Measurements from ENCODE around the gene DPF3. TPM values are rescaled to one million over a fixed set of nuclear protein-coding genes. Genes with fewer than 3 reads are reported as not detected.

The DPF3 gene
- total RNA-seq, 2 donors from 2014 or later, result 0.13 to 1.2 TPM

DNA sequence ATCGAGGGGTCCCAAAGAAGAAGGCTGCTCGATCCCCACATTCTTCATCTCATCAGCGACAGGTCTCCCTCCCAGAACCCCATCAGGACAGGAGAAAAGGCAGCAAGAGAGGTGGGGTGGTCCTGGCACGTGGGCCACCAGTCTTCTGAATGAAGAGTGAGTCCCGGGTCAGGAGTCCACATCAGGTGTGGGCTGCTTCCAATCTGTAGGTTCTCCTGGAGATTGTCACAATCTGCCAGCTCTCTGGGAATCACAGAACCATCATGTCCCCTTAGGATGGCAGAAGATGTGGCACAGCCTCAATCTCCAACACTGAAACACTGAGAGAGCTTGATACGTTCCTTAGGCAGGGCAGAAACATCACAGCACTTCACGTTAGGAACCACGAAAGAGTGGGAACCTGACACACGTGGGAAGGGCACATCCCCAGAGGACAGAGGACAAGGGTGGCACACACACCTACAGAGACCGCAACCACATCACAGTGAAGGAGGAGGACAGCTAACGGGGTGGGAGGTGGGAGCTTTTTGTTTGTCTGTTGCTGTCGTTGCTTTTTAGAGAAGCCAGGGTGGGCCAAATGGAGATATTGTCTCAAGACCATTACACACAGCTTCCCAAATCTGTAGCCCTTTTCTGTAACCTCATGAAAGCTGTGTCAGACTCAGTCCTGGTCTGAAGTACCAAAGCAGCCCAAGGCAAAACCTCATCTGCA, 284.5 kb downstream of the DPF3 start:
- H3K9me3 ChIP-seq (ENCODE audit: control insufficient read depth, low read length, poor library complexity, severe bottlenecking), result no peaks in the 10 kb centered on the region
- Mint-ChIP-seq H3K4me3 (no peak overlapping the region), H3K27ac (no peak overlapping the region), H3K4me1 (peaks cover 10% of the 10 kb centered on the region), H3K36me3 (ENCODE audit: low read depth) (peaks cover 2% of the 10 kb centered on the region), H3K27me3 (peaks cover 29% of the 10 kb centered on the region)
- DNase-seq (no peak), ATAC-seq (no peak)

DNA sequence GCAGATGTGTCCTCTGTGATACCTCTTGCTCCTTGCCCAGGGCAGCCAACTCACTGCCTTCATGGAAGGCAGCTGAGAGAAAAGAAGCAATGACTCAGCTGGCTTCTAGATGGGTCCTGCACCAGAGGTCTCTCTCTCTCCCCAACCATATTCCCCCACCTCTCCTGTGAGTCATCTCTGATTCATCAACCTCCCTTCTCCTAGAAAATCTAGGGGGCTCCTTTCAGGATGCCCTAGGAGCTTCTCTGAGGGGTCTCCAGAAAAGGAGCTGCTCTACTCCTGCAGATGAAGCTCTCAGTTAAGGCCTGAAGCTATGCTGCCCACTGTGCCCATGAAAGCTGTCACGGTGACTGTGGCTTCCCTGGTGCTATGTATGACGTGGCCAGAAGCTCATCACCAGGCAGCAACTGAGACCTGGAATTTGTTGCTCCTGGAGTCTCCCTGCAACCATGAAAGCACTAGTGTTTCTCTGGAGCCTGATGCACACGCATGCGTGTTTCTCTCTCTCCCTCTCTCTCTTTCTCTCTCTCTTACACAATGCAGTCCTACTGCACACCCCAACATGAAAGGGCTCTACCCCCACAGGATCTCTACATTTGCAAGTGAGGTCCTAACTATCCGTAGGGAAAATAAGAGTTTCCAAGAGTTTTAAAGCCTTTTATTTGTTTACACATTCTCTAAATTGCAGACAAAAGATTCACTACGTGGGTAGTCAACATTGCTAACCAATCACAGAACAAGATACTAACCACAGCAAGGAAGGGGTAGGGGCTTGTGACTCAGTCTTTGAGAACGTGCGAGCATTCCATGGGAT, 285.3 kb downstream of the DPF3 start:
- no peaks in the 10 kb centered on the region for H3K9me3 ChIP-seq (ENCODE audit: control insufficient read depth, low read length, poor library complexity, severe bottlenecking)
- H3K27ac Mint-ChIP-seq, result no peak overlapping the region
- peaks cover 30% of the 10 kb centered on the region for H3K27me3 Mint-ChIP-seq
- DNase-seq (no peak), ATAC-seq (no peak)
- H3K4me1 Mint-ChIP-seq, result peaks cover 10% of the 10 kb centered on the region
- H3K36me3 Mint-ChIP-seq (ENCODE audit: low read depth), result peaks cover 2% of the 10 kb centered on the region
- no peak overlapping the region for H3K4me3 Mint-ChIP-seq

DNA sequence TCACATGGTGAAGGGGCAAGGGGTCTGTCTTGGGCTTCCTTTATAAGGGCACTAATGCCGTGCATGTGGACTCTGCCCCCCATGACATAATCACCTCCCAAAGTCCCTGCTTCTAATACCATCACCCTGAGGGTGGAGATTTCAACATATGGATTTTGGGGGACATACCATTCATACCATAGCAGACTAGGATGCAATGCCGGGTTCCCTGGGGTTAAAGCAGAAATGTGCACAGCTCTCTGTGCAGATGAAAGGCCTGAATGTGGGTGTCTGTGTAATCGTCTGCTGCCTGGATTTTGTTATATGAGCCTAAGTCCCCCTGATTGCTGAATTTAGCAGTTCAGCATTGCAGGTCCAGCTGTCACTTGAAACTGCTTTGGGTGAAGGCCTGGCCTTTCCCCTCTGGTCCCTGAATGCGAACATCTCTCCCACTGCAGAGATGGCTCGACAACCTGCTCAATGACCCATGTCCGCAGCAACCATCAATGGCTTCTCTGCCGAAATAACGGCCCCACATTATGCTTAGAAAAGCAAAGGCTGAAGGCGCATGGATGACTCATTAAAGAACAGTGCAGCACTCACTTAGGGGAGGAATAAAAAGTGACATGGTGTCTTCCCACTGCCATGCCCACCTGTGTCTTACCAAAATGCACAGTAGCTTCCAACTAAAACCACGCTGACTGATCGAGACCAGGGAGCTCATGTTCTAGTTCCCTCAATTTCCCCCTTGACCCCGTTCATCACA, 286.3 kb downstream of the DPF3 start:
- Mint-ChIP-seq H3K4me1 (peaks cover 8% of the 10 kb centered on the region), H3K27me3 (peaks cover 26% of the 10 kb centered on the region), H3K27ac (no peak overlapping the region), H3K36me3 (ENCODE audit: low read depth) (peaks cover 2% of the 10 kb centered on the region), H3K4me3 (no peak overlapping the region)
- ATAC-seq (no peak), DNase-seq (no peak)
- H3K9me3 ChIP-seq (ENCODE audit: control insufficient read depth, low read length, poor library complexity, severe bottlenecking), result no peaks in the 10 kb centered on the region

DNA sequence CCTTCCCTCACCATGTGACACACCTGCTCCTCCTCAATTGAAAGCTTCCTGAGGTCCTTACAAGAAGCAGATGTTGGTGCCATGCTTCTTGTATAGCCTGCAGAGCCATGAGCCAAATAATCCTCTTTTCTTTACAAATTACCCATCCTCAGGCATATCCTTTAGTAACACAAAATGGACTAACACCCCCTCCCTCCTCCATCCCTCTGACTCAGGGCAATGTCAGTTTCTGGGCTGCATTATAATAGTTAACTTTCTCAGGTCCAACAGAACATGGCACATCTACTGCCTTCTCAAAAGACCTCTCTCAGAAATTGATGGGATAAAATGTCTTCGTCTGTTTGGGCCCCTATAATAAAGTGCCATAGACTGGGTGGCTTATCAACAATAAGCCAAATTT, 287.0 kb downstream of the DPF3 start:
- no peaks in the 10 kb centered on the region for H3K36me3 Mint-ChIP-seq (ENCODE audit: low read depth)
- no peak overlapping the region for H3K4me3 Mint-ChIP-seq
- H3K27ac Mint-ChIP-seq, result no peak overlapping the region
- no peak for DNase-seq
- ATAC-seq, result no peak
- H3K27me3 Mint-ChIP-seq, result peaks cover 24% of the 10 kb centered on the region
- peaks cover 5% of the 10 kb centered on the region for H3K4me1 Mint-ChIP-seq
- no peaks in the 10 kb centered on the region for H3K9me3 ChIP-seq (ENCODE audit: control insufficient read depth, low read length, poor library complexity, severe bottlenecking)

DNA sequence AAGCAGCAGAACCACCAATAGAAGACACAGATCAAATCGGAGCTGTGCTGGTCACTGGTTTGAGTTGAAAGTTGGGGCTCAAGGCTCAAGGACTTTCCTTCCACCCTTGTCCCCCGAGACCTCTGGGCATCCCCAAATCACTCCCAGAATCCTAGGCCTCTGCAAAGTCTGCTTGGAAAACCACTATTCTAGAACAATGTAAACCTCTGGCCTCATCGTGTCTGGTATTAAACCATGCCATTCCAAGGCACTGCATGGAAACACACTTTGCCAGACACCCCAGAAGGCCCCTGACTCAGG, 288.0 kb downstream of the DPF3 start:
- peaks cover 33% of the 10 kb centered on the region for H3K27me3 Mint-ChIP-seq
- ATAC-seq, result no peak
- H3K27ac Mint-ChIP-seq, result no peak overlapping the region
- DNase-seq, result no peak
- no peak overlapping the region for H3K4me3 Mint-ChIP-seq
- H3K9me3 ChIP-seq (ENCODE audit: control insufficient read depth, low read length, poor library complexity, severe bottlenecking), result no peaks in the 10 kb centered on the region
- H3K36me3 Mint-ChIP-seq (ENCODE audit: low read depth), result no peaks in the 10 kb centered on the region
- H3K4me1 Mint-ChIP-seq, result peaks cover 11% of the 10 kb centered on the region

DNA sequence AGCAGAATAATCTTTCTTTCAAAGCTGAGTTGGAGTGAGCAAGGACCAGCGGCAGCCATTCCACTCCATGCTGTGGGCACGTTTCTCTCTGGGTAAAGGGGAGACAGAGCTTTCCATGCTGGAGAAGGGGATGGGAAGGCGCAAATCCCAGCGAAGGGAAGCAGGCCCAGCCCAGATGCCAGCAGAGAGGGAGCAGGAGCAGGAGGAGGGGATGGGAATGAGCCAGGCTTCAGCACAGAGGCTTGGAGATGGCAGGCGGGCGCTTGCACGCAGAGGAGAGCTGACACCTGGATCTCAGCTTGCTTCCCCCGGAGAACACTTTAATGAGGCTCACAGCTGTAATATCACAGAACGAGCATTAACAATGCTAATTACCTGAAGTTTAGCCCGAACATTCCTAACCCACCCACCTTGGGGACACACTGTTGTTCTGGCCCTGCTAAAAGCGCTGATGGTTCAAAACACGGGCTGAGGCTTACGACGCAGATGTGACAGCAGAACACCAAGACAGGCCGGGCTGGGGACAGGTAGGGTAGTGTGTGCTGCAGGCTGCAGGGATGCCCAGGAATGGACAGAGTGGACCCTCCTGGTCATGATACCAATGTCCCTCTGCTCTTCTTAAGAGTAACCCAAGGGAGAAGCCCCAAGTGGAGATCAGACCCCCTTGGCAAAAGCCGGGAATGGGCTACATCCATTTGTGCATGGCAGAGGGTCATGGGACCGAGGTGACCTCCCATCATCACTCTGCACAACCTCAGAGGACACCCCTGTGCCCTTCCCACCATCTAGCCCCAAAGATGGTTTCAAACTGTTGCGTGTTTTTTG, 288.6 kb downstream of the DPF3 start:
- H3K9me3 ChIP-seq (ENCODE audit: control insufficient read depth, low read length, poor library complexity, severe bottlenecking), result no peaks in the 10 kb centered on the region
- H3K4me3 Mint-ChIP-seq, result no peak overlapping the region
- peaks cover 38% of the 10 kb centered on the region for H3K27me3 Mint-ChIP-seq
- no peak overlapping the region for H3K27ac Mint-ChIP-seq
- DNase-seq (no peak), ATAC-seq (no peak)
- H3K4me1 Mint-ChIP-seq, result peaks cover 14% of the 10 kb centered on the region
- no peaks in the 10 kb centered on the region for H3K36me3 Mint-ChIP-seq (ENCODE audit: low read depth)

DNA sequence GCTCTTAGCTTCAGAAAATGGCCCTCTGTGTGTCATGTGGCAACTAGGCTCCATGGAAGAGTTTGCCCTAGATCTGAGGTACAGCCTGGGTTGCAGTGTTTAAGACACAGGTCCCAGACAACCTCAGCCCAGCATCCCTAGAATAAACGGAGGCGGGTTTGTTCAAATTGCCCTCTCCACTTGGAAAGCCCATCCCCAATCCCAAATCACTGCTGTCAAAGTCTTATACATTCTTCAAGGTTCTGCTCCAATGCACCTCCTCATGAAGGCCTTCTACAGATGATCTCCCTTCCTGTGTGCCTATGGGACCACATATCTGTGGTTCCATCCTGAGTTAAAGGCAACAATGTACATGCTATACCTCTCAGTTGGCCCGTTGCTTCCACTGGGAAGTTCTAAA, 289.8 kb downstream of the DPF3 start:
- DNase-seq (no peak), ATAC-seq (no peak)
- H3K4me3 Mint-ChIP-seq, result no peak overlapping the region
- H3K4me1 Mint-ChIP-seq, result peaks cover 17% of the 10 kb centered on the region
- H3K36me3 Mint-ChIP-seq (ENCODE audit: low read depth), result no peaks in the 10 kb centered on the region
- H3K9me3 ChIP-seq (ENCODE audit: control insufficient read depth, low read length, poor library complexity, severe bottlenecking), result no peaks in the 10 kb centered on the region
- no peak overlapping the region for H3K27ac Mint-ChIP-seq
- H3K27me3 Mint-ChIP-seq, result peaks cover 37% of the 10 kb centered on the region

DNA sequence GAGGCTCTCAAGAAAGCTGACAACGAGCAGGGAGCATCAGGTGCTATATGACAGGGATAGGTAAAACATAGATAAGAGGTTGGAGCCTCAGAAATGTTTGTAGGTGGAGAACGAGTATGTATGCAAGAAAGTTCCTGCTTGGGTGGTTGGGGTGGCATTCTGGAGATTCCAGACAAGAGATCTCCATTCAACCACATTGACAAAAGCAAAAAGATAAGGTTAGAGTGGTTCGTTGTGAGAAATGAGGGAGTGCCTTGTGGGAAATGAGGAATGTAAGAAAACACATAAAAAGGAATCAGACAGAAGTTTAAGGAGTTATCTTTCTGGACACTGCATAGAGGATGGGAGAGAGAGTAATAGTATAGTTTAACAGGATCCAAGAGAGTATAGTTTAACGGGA, 290.3 kb downstream of the DPF3 start:
- no peaks in the 10 kb centered on the region for H3K9me3 ChIP-seq (ENCODE audit: control insufficient read depth, low read length, poor library complexity, severe bottlenecking)
- DNase-seq (no peak), ATAC-seq (no peak)
- peaks cover 17% of the 10 kb centered on the region for H3K4me1 Mint-ChIP-seq
- no peaks in the 10 kb centered on the region for H3K36me3 Mint-ChIP-seq (ENCODE audit: low read depth)
- peaks cover 32% of the 10 kb centered on the region for H3K27me3 Mint-ChIP-seq
- no peak overlapping the region for H3K4me3 Mint-ChIP-seq
- no peak overlapping the region for H3K27ac Mint-ChIP-seq

DNA sequence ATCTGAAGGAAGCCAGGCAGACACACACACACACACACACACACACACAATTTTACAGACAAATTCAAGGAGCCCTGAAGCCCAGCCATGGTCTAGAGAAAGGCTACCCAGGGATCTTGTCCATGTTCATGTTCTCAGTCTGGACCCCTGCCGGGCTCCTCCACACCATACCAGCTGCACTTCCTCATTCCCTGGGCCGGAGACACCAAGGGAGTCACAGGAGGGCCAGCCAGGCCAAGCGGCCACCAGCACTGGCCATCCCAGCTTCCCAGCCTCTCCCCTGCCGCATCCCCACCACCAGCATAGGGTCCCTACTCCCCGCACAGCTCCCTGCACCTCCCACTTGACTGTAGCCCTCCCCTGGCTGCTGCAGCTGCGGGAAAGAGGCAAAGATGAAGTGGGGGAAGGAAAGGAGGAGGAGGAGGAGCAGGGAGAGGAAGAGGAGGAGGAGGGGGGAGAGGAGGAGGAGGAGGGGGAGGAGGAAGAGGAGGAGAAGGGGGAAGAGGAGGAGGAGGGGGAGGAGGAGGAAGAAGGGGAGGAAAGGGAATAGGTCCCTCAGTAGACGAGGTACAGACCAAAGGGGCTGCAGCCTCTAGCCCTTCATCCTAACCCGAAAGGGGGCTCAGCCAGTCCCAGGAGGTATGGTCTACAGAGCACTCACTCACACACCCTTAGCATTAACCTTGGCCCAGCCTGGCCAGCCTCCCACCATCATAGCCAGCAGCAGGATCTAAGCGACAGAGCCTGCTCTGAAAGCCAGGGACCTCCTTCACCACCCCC, 293.2 kb downstream of the DPF3 start:
- no peak overlapping the region for H3K27ac Mint-ChIP-seq
- no peak overlapping the region for H3K4me3 Mint-ChIP-seq
- H3K9me3 ChIP-seq (ENCODE audit: control insufficient read depth, low read length, poor library complexity, severe bottlenecking), result no peaks in the 10 kb centered on the region
- ATAC-seq (no peak), DNase-seq (no peak)
- no peaks in the 10 kb centered on the region for H3K36me3 Mint-ChIP-seq (ENCODE audit: low read depth)
- H3K27me3 Mint-ChIP-seq, result peaks cover 41% of the 10 kb centered on the region
- peaks cover 17% of the 10 kb centered on the region for H3K4me1 Mint-ChIP-seq

DNA sequence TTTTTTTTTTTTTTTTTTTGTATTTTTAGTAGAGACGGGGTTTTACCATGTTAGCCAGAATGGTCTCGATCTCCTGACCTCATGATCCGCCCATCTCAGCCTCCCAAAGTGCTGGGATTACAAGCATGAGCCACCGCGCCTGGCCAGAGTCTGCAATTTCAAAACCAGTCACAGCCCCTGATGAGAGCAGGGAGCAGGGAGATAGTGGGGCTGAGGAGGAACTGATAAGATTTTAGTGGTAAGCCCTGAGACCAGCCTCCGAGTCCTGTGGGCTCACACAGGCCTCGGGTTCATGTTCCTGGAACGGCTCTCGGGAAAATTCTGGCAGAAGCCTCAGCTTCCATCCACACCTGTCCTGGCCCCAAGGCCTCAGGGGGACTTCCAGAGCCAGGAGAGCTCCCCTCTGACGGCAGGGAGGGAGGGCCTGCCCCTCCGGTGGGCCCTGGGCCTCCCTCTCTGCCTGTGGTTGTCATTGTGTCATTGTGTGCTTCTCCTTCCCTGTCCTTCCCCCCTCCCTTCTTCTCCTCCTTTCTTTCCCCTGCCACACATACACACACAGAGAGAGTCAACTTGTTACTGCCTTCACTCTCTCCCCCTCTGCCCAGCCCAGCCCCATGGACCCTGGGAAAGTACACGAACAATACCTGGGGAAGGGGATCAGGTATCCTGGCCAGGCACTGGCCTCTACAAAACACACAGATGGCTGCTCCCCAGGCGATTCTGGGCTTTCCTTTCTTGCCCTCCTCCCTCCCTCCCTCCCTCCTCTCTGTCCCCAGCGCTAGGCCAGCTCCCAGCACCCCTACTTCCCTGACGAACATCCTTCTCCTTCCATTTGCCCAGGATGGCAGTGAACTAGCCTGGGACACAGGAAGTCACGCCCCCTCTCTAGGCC, 294.1 kb downstream of the DPF3 start:
- H3K36me3 Mint-ChIP-seq (ENCODE audit: low read depth), result no peaks in the 10 kb centered on the region
- H3K4me1 Mint-ChIP-seq, result peaks cover 25% of the 10 kb centered on the region
- H3K4me3 Mint-ChIP-seq, result no peak overlapping the region
- no peak overlapping the region for H3K27ac Mint-ChIP-seq
- DNase-seq (no peak), ATAC-seq (no peak)
- H3K9me3 ChIP-seq (ENCODE audit: control insufficient read depth, low read length, poor library complexity, severe bottlenecking), result no peaks in the 10 kb centered on the region
- H3K27me3 Mint-ChIP-seq, result peaks cover 38% of the 10 kb centered on the region

DNA sequence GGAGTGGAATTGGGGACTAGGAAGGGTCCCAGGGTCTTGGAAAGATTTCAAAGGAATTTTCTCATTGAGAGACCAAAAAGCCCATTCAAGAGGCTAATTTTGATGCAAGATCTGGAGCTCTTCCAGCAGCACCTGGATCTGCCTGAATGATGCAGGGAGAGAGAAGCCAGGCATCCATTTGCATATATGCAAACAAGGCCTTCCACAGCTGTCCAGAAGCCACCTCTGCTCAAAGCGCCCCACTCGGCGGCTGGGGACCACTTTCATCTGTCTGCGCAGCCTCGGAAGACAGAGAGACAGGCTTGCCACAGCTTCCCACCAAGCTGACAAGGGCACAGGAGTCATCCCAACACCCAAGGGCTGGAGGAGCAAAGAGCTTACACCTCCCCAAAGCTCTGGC, 295.6 kb downstream of the DPF3 start:
- DNase-seq (no peak), ATAC-seq (no peak)
- peaks cover 34% of the 10 kb centered on the region for H3K4me1 Mint-ChIP-seq
- H3K36me3 Mint-ChIP-seq (ENCODE audit: low read depth), result no peaks in the 10 kb centered on the region
- peaks cover 32% of the 10 kb centered on the region for H3K27me3 Mint-ChIP-seq
- H3K9me3 ChIP-seq (ENCODE audit: control insufficient read depth, low read length, poor library complexity, severe bottlenecking), result no peaks in the 10 kb centered on the region
- H3K4me3 Mint-ChIP-seq, result no peak overlapping the region
- H3K27ac Mint-ChIP-seq, result no peak overlapping the region

Measured in T-helper 17 cell (primary cell).